Liver (tissue), 9 donors: ENCODE measurements around the gene MTHFD1L. TPM values are rescaled to one million over a fixed set of nuclear protein-coding genes. Genes with fewer than 3 reads are reported as not detected.
A peak's percentile ranks its signal among the peaks of the same experiment; 100 is the strongest.

ENCODE experiments used
- DNase-seq: peaks from one replicate; pipeline ENCODE4 v3.0.0-alpha.2; 2017; ENCODE audit warnings: low spot score
- H3K27ac ChIP-seq, 2 donors: one replicate each; pipeline ENCODE4 v1.7.0; 2013; ENCODE audit warnings: inconsistent platforms in 2 of 2, low read length in 2 of 2, control low read depth in 1 of 2, low read depth in 1 of 2, mild to moderate bottlenecking in 1 of 2
- H3K27me3 ChIP-seq, 4 donors: one replicate each; pipeline versions ENCODE4 v1.6.1 to v1.7.0; 2013; ENCODE audit warnings: low read length in 3 of 4, inconsistent platforms in 1 of 4, mild to moderate bottlenecking in 1 of 4, moderate library complexity in 1 of 4; ENCODE audit not compliant: control insufficient read depth in 4 of 4, insufficient read depth in 4 of 4
- H3K36me3 ChIP-seq, 4 donors: one replicate each; pipeline versions ENCODE4 v1.6.1 to v1.7.0; 2013; ENCODE audit warnings: low read length in 3 of 4, mild to moderate bottlenecking in 3 of 4, low read depth in 1 of 4, moderate library complexity in 1 of 4; ENCODE audit not compliant: control insufficient read depth in 4 of 4, insufficient read depth in 3 of 4
- H3K4me1 ChIP-seq, 4 donors: one replicate each; pipeline versions ENCODE4 v1.6.1 to v1.7.0; 2013; ENCODE audit warnings: low read length in 3 of 4, mild to moderate bottlenecking in 3 of 4, moderate library complexity in 1 of 4; ENCODE audit not compliant: control insufficient read depth in 4 of 4, insufficient read depth in 4 of 4
- H3K4me3 ChIP-seq, 3 donors: one replicate each; pipeline versions ENCODE4 v1.6.1 to v1.7.0; 2013; ENCODE audit warnings: low read length in 3 of 3, control low read depth in 1 of 3, low read depth in 1 of 3, mild to moderate bottlenecking in 1 of 3
- H3K9ac ChIP-seq, 2 donors: one replicate each; pipeline ENCODE4 v1.7.0; 2013; ENCODE audit warnings: low read length in 2 of 2, mild to moderate bottlenecking in 2 of 2, moderate library complexity in 2 of 2, control low read depth in 1 of 2, low read depth in 1 of 2
- H3K9me3 ChIP-seq, 4 donors: one replicate each; pipeline versions ENCODE4 v1.6.1 to v1.7.0; 2013; ENCODE audit warnings: low read length in 3 of 4; ENCODE audit not compliant: control insufficient read depth in 4 of 4
- ATF3 ChIP-seq: IDR thresholded peaks from 2 replicates; pipeline ENCODE4 v1.6.1; 2016; ENCODE audit warnings: antibody characterized with exemption
- CTCF ChIP-seq: fragments of 150-350 bp; IDR thresholded peaks from 2 replicates; pipeline ENCODE4 v1.5.1; 2017; ENCODE audit warnings: improper control_type of control experiment, low read depth, low read length; ENCODE audit not compliant: missing input control
- EGR1 ChIP-seq, 2 donors: IDR thresholded peaks; 2 replicates each; pipeline ENCODE4 v1.6.1; 2016 to 2018; ENCODE audit warnings: antibody characterized with exemption in 2 of 2, low read depth in 2 of 2
- FOXA1 ChIP-seq: IDR thresholded peaks from 2 replicates; pipeline ENCODE4 v1.6.1; 2016; ENCODE audit warnings: antibody characterized with exemption
- FOXA2 ChIP-seq: IDR thresholded peaks from 2 replicates; pipeline ENCODE4 v1.6.1; 2016; ENCODE audit warnings: antibody characterized with exemption
- HNF4A ChIP-seq, 2 donors: conservative IDR thresholded peaks; 2 replicates each; pipeline ENCODE4 v1.6.1; 2016; ENCODE audit warnings: antibody characterized with exemption in 2 of 2, mild to moderate bottlenecking in 2 of 2
- HNF4G ChIP-seq: IDR thresholded peaks from 2 replicates; pipeline ENCODE4 v1.6.1; 2016; ENCODE audit warnings: antibody characterized with exemption
- MAX ChIP-seq: IDR thresholded peaks from 2 replicates; pipeline ENCODE4 v1.6.1; 2016; ENCODE audit warnings: antibody characterized with exemption
- NR2F2 ChIP-seq: IDR thresholded peaks from 2 replicates; pipeline ENCODE4 v1.6.1; 2016; ENCODE audit warnings: antibody characterized with exemption
- RAD21 ChIP-seq, 2 donors: IDR thresholded peaks; 2 replicates each; pipeline ENCODE4 v1.6.1; 2016; ENCODE audit warnings: antibody characterized with exemption in 2 of 2, mild to moderate bottlenecking in 2 of 2
- REST ChIP-seq: IDR thresholded peaks from 2 replicates; pipeline ENCODE4 v1.6.1; 2016; ENCODE audit warnings: antibody characterized with exemption, mild to moderate bottlenecking
- RXRA ChIP-seq, 2 donors: IDR thresholded peaks; 2 replicates each; pipeline ENCODE4 v1.6.1; 2017 to 2018; ENCODE audit warnings: antibody characterized with exemption in 2 of 2, mild to moderate bottlenecking in 1 of 2
- SP1 ChIP-seq: IDR thresholded peaks from 2 replicates; pipeline ENCODE4 v1.6.1; 2018; ENCODE audit warnings: antibody characterized with exemption, mild to moderate bottlenecking
- TAF1 ChIP-seq: conservative IDR thresholded peaks from 2 replicates; pipeline ENCODE4 v1.6.1; 2016; ENCODE audit warnings: antibody characterized with exemption, mild to moderate bottlenecking
- YY1 ChIP-seq: IDR thresholded peaks from 2 replicates; pipeline ENCODE4 v1.6.1; 2016; ENCODE audit warnings: antibody characterized with exemption, mild to moderate bottlenecking
- ZBTB33 ChIP-seq: IDR thresholded peaks from 2 replicates; pipeline ENCODE4 v1.6.1; 2016; ENCODE audit warnings: antibody characterized with exemption
- WGBS: extraction: QIAGEN DNeasy Blood & Tissue Kit; methylation state at CpG from one replicate; pipeline ENCODE4 v1.1.7; 2013; 5-methylcytosine and 5-hydroxymethylcytosine counted together
- polyA plus RNA-seq, 2 donors: library from polyadenylated mRNA; stranded (reverse) in 1 of 2; unstranded in 1 of 2; fragments of 200-250 nt in 1 of 2; fragments of >200 nt in 1 of 2; fragmentation: Nextera tagmentation in 1 of 2; extraction: Ambion mirVana in 1 of 2; gene quantifications; one replicate each; pipeline versions ENCODE4 v1.2.1 to v1.2.3, GENCODE V29; 2013 to 2015
- total RNA-seq, 2 donors: library from RNA; depleted of rRNA; stranded (reverse); fragments of >200 nt; gene quantifications; one replicate each; pipeline ENCODE4 v1.2.3, GENCODE V29; 2014
- donor health status: healthy.
- donor health status: healthy.
- donor health status: healthy.
- donor health status: healthy.
- donor health status: healthy.

MTHFD1L gene
- total and polyA plus RNA-seq, 4 donors, result 2.0 to 7.7 (median 2.8) TPM

GRCh38 chr6:150866147-150866990, 867 bp downstream of the MTHFD1L start:
- WGBS, result 5% methylated on average over 95 of the region's 95 CpGs
- no peaks in the 10 kb centered on the region for H3K9me3 ChIP-seq

GRCh38 chr6:150866991-150867501, 1.5 kb downstream of the MTHFD1L start:
- H3K9ac ChIP-seq, result peak overlapping the region in 1 of 2 donors; percentile 31
- TF ChIP-seq HNF4G, result no peak
- TF ChIP-seq MAX, result no peak
- TF ChIP-seq SP1, result no peak
- TF ChIP-seq ZBTB33, result no peak
- TF ChIP-seq FOXA2, result no peak
- no peak for TF ChIP-seq CTCF
- no peak for TF ChIP-seq TAF1
- TF ChIP-seq HNF4A (conservative IDR thresholded peaks at IDR 0.05), result no peak
- TF ChIP-seq YY1, result no peak
- TF ChIP-seq NR2F2, result no peak
- no peak for TF ChIP-seq EGR1 (IDR thresholded peaks at IDR 0.05; ENCODE audit: low read depth in 2 of 2)
- TF ChIP-seq RAD21 (IDR thresholded peaks at IDR 0.05), result no peak
- no peak for TF ChIP-seq RXRA (IDR thresholded peaks at IDR 0.05)
- no peak for TF ChIP-seq REST
- no peak for TF ChIP-seq FOXA1
- no peak for TF ChIP-seq ATF3
- H3K4me1 ChIP-seq, result peaks cover 0 to 8% (median 3%) of the 10 kb centered on the region in 4 donors
- H3K36me3 ChIP-seq, result no peaks in the 10 kb centered on the region
- no peaks in the 10 kb centered on the region for H3K27me3 ChIP-seq
- WGBS, result 84% methylated on average over 13 of the region's 13 CpGs
- peak overlapping the region; percentile 44 to 85 for H3K27ac ChIP-seq
- no peaks in the 10 kb centered on the region for H3K9me3 ChIP-seq
- no peak for DNase-seq
- H3K4me3 ChIP-seq, result peak overlapping the region; percentile 50 to 88 (median 62)

More at GRCh38 chr6:150866147-150866990, 867 bp downstream of the MTHFD1L start:
- Histone ChIP-seq H3K27me3 (no peaks in the 10 kb centered on the region), H3K4me3 (peak overlapping the region; percentile 50 to 88 (median 62)), H3K36me3 (no peaks in the 10 kb centered on the region), H3K4me1 (peaks cover 0 to 8% (median 3%) of the 10 kb centered on the region in 4 donors), H3K9ac (peak overlapping the region; percentile 31 to 59), H3K27ac (peak overlapping the region; percentile 44 to 85)
- DNase-seq, result peak; percentile 81
- TF ChIP-seq YY1 (peak; percentile 12), MAX (peak; percentile 26), TAF1 (no peak)
